OCI-LY7 (cell line): ENCODE measurements around the gene VAPB. TPM values are rescaled to one million over a fixed set of nuclear protein-coding genes. Genes with fewer than 3 reads are reported as not detected.

ENCODE experiments used
- BruUV-seq: library from RNA; stranded (reverse); fragments of 400-500 nt; replicated peaks from 2 replicates; lab custom pipeline; 2021; lab: Mats Ljungman, UMichigan
- CTCF ChIA-PET: fragments of 300-600 bp; sonication (Branson Sonifier 250); formaldehyde crosslinking; loops from one replicate; lab custom pipeline; 2022; ENCODE audit warnings: antibody characterized with exemption; ENCODE audit not compliant: unreplicated experiment; lab: Charles Lee
- POLR2A ChIA-PET: fragments of 300-600 bp; sonication (Branson Sonifier 250); formaldehyde crosslinking; loops from one replicate; lab custom pipeline; 2022; ENCODE audit warnings: antibody characterized with exemption; lab: Charles Lee
- DNase-seq: peaks from one replicate; pipeline ENCODE4 v3.0.0-alpha.2; 2015; ENCODE audit warnings: low spot score
- H2AFZ ChIP-seq: fragments of 200-600 bp; sonication (generic), shearing (Covaris generic); 2 replicates; pipeline ENCODE4 v1.6.1; 2014; ENCODE audit warnings: mild to moderate bottlenecking, antibody characterized with exemption, low read length, moderate library complexity
- H3K27ac ChIP-seq: fragments of 200-600 bp; sonication (generic); 2 replicates; pipeline ENCODE4 v1.5.1; 2014; ENCODE audit warnings: mixed run types, low read depth, mild to moderate bottlenecking, moderate library complexity, low read length, inconsistent platforms; ENCODE audit not compliant: poor library complexity, severe bottlenecking
- H3K36me3 ChIP-seq: fragments of 200-600 bp; sonication (generic); 2 replicates; pipeline ENCODE4 v1.6.1; 2014; ENCODE audit warnings: mild to moderate bottlenecking, antibody characterized with exemption, low read length, moderate library complexity, mixed read lengths; ENCODE audit not compliant: insufficient read depth
- H3K4me1 ChIP-seq: fragments of 200-600 bp; sonication (generic); 2 replicates; pipeline ENCODE4 v1.5.1; 2014; ENCODE audit warnings: mild to moderate bottlenecking, low read length; ENCODE audit not compliant: insufficient read depth, poor library complexity, severe bottlenecking
- H3K4me2 ChIP-seq: fragments of 200-600 bp; sonication (generic); 2 replicates; pipeline ENCODE4 v1.6.1; 2014; ENCODE audit warnings: mild to moderate bottlenecking, low read length
- H3K4me3 ChIP-seq: fragments of 200-600 bp; sonication (generic); 2 replicates; pipeline ENCODE4 v1.5.1; 2014; ENCODE audit warnings: mild to moderate bottlenecking, low read depth, low read length; ENCODE audit not compliant: poor library complexity, severe bottlenecking
- H3K79me2 ChIP-seq: fragments of 200-600 bp; sonication (generic); 2 replicates; pipeline ENCODE4 v1.6.1; 2016; ENCODE audit warnings: low read depth, mild to moderate bottlenecking, low read length, moderate library complexity, mixed read lengths; ENCODE audit not compliant: insufficient read depth
- H3K9me2 ChIP-seq: fragments of 200-600 bp; sonication (generic); 2 replicates; pipeline ENCODE4 v1.6.1; 2016; ENCODE audit warnings: mild to moderate bottlenecking, low read length, mixed read lengths; ENCODE audit not compliant: insufficient read depth
- H3K9me3 ChIP-seq: fragments of 200-600 bp; sonication (generic); 2 replicates; pipeline ENCODE4 v1.6.1; 2014; ENCODE audit warnings: mild to moderate bottlenecking, mixed run types, low read length, mixed read lengths
- H4K20me1 ChIP-seq: fragments of 200-600 bp; sonication (generic); 2 replicates; pipeline ENCODE4 v1.6.1; 2014; ENCODE audit warnings: mild to moderate bottlenecking, antibody characterized with exemption, low read length, moderate library complexity, mixed read lengths; ENCODE audit not compliant: insufficient read depth
- CTCF ChIP-seq: fragments of 200-600 bp; sonication (generic); conservative IDR thresholded peaks from 2 replicates; pipeline ENCODE4 v1.5.1; 2014; ENCODE audit warnings: mild to moderate bottlenecking, antibody characterized with exemption, low read length, moderate library complexity, mixed read lengths
- EZH2phosphoT487 ChIP-seq: fragments of 200-600 bp; sonication (generic); IDR thresholded peaks from 2 replicates; pipeline ENCODE4 v1.6.1; 2018; ENCODE audit warnings: low read depth, borderline replicate concordance, mild to moderate bottlenecking, mixed run types, antibody characterized with exemption, low read length, moderate library complexity, mixed read lengths
- intact Hi-C: fragments of 100-400 bp; cut with micrococcal nuclease; formaldehyde crosslinking; loops from one replicate; pipeline ENCODE4 v1.10.0; 2022; ENCODE audit not compliant: unreplicated experiment
- total RNA-seq, 2 experiments: library from RNA; depleted of rRNA in 1 of 2; stranded (reverse); fragments of >200 nt in 1 of 2; shearing (Covaris generic) in 1 of 2; gene quantifications; 2 replicates each; pipeline ENCODE4 v1.2.3, GENCODE V29; 2014 to 2022

The VAPB gene
- total RNA-seq, 2 experiments from 2014 or later, result 13.3 to 43.2 TPM

DNA sequence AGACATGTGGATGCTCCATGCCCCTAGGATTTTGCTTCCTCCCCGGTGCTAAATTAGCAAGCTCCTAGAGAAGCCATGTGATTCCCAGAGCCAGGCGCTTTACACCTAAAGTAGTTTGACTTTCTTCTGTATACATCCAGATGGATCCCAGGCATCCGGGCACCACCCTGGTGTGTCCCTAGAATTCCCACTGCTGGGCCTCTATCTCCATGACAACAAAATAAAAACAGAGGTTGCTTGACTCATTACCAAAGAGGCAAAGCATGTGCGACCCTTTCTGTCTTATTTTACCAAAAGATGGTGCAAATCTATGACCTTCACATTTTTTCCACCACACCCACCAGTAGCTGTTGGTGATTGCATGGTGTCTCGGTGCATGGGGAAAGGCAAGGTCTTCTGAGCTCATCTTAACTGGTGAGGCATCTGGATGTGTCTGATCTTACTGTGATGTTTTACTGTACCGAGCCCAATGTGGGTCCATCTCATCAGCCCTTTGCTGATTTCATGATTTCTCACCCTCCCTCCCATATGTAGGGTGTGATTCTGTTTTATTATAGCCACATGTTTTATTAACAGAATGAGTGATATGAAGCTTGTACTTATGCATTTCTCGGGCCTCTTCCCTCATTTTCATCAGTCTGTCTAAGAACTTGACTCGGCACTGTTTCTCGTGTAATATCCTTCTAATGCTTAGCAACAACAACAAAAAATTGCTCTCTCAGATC, 27.4 kb upstream of the VAPB start:
- no peaks in the 10 kb centered on the region for H3K9me2 ChIP-seq
- H4K20me1 ChIP-seq, result no peaks in the 10 kb centered on the region
- intact Hi-C loops, result no loop called here
- H3K4me2 ChIP-seq, result no peak overlapping the region
- DNase-seq, result no peak
- H3K9me3 ChIP-seq, result no peaks in the 10 kb centered on the region
- BruUV-seq, result no TSS peak
- no peaks in the 10 kb centered on the region for H3K79me2 ChIP-seq
- CTCF ChIA-PET, result no interaction called here
- H2AFZ ChIP-seq, result no peak overlapping the region
- TF ChIP-seq CTCF (no peak), EZH2phosphoT487 (no peak)
- H3K4me3 ChIP-seq, result no peak overlapping the region
- peaks cover 37% of the 10 kb centered on the region for H3K36me3 ChIP-seq
- H3K27ac ChIP-seq, result no peak overlapping the region
- POLR2A ChIA-PET, result interaction anchor here (0.8 kb wide), 1 partner anchor 20 kb away, joined by 6 read pairs; no protein-coding TSS in a partner anchor
- H3K4me1 ChIP-seq, result no peaks in the 10 kb centered on the region

DNA sequence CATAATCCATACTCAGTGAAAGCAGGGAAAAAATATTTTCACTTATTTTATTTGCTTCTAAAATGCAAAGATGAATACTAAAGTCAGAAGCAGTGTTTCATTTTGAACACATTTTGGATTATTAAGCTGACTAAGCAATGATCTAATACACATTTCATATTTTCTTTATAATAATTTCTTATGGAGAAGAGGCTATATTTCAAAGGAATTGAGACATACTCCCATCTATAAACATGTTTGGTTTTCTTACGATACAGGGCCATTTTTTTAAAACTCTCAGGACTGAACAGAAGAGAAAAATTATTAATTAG, 26.9 kb upstream of the VAPB start:
- no TSS peak for BruUV-seq
- no peaks in the 10 kb centered on the region for H3K9me2 ChIP-seq
- intact Hi-C loops, result no loop called here

More for the DNA sequence above, 26.9 kb upstream of the VAPB start:
- H4K20me1 ChIP-seq, result no peaks in the 10 kb centered on the region
- ChIA-PET CTCF (no interaction called here), POLR2A (no interaction called here)
- no peak overlapping the region for H2AFZ ChIP-seq
- TF ChIP-seq EZH2phosphoT487, result no peak
- no peak for TF ChIP-seq CTCF
- no peak overlapping the region for H3K4me2 ChIP-seq
- no peaks in the 10 kb centered on the region for H3K4me1 ChIP-seq
- no peaks in the 10 kb centered on the region for H3K79me2 ChIP-seq
- no peak for DNase-seq
- peaks cover 33% of the 10 kb centered on the region for H3K36me3 ChIP-seq
- H3K27ac ChIP-seq, result no peak overlapping the region
- H3K4me3 ChIP-seq, result no peak overlapping the region
- no peaks in the 10 kb centered on the region for H3K9me3 ChIP-seq
